GM12878 (cell line): ENCODE results near the gene CD86. TPM values are rescaled to one million over a fixed set of nuclear protein-coding genes. Genes with fewer than 3 reads are reported as not detected.

Experiments used
- ATF7 ChIP-seq: fragments of 450-650 bp; IDR thresholded peaks from 2 replicates; pipeline ENCODE4 v1.6.1; 2016; ENCODE audit warnings: low read depth, mild to moderate bottlenecking
- BHLHE40 ChIP-seq, 2 experiments: fragments of 450-650 bp in 1 of 2; IDR thresholded peaks; 2 replicates each; pipeline ENCODE4 v1.6.1; 2011 to 2017; ENCODE audit warnings: low read depth in 2 of 2, borderline replicate concordance in 1 of 2, improper control_type of control experiment in 1 of 2, low read length in 1 of 2, mild to moderate bottlenecking in 1 of 2
- CREM ChIP-seq: IDR thresholded peaks from 2 replicates; pipeline ENCODE4 v1.6.1; 2014; ENCODE audit warnings: antibody characterized with exemption, low read depth
- EED ChIP-seq: sonication (generic); IDR thresholded peaks from 2 replicates; pipeline ENCODE4 v1.6.1; 2016; ENCODE audit warnings: antibody characterized with exemption, low read depth
- EGR1 ChIP-seq, 2 experiments: IDR thresholded peaks; 1 replicate in 1 of 2; 2 replicates in 1 of 2; pipeline ENCODE4 v1.6.1; 2011 to 2012; ENCODE audit warnings: low read depth in 2 of 2, low read length in 2 of 2, borderline replicate concordance in 1 of 2, mild to moderate bottlenecking in 1 of 2, moderate library complexity in 1 of 2
- EZH2 ChIP-seq: IDR thresholded peaks from 2 replicates; pipeline ENCODE4 v1.6.1; 2012; ENCODE audit warnings: low read depth, mild to moderate bottlenecking, control low read depth, inconsistent platforms, low read length, borderline replicate concordance; ENCODE audit not compliant: control insufficient read depth
- IKZF2 ChIP-seq, 2 experiments: fragments of 450-650 bp; IDR thresholded peaks; 2 replicates each; pipeline ENCODE4 v1.6.1; 2017; ENCODE audit warnings: mild to moderate bottlenecking in 2 of 2, moderate library complexity in 2 of 2
- IRF3 ChIP-seq: fragments of 450-650 bp; IDR thresholded peaks from 2 replicates; pipeline ENCODE4 v1.6.1; 2014; ENCODE audit warnings: mild to moderate bottlenecking
- LARP7 ChIP-seq: fragments of 450-650 bp; IDR thresholded peaks from 2 replicates; pipeline ENCODE4 v1.6.1; 2017; ENCODE audit warnings: mild to moderate bottlenecking
- MEF2A ChIP-seq: IDR thresholded peaks from 2 replicates; pipeline ENCODE4 v1.6.1; 2011; ENCODE audit warnings: low read depth, mild to moderate bottlenecking, low read length, moderate library complexity; ENCODE audit not compliant: insufficient read depth
- MLLT1 ChIP-seq: fragments of 450-650 bp; IDR thresholded peaks from 2 replicates; pipeline ENCODE4 v1.6.1; 2016; ENCODE audit warnings: mild to moderate bottlenecking
- NR2F1 ChIP-seq: fragments of 450-650 bp; conservative IDR thresholded peaks from 2 replicates; pipeline ENCODE4 v1.6.1; 2017; ENCODE audit warnings: mild to moderate bottlenecking
- REST ChIP-seq: IDR thresholded peaks from 2 replicates; pipeline ENCODE4 v1.6.1; 2012; ENCODE audit warnings: mild to moderate bottlenecking, low read depth, low read length
- STAT3 ChIP-seq: IDR thresholded peaks from 2 replicates; pipeline ENCODE4 v1.6.1; 2011; ENCODE audit warnings: low read depth, low read length, improper control_type of control experiment
- TCF12 ChIP-seq: IDR thresholded peaks from 2 replicates; pipeline ENCODE4 v1.6.1; 2011; ENCODE audit warnings: low read depth, mild to moderate bottlenecking, low read length
- TCF3 ChIP-seq: IDR thresholded peaks from 2 replicates; pipeline ENCODE4 v1.6.1; 2012; ENCODE audit warnings: low read depth, mild to moderate bottlenecking, low read length, borderline replicate concordance; ENCODE audit not compliant: insufficient read depth
- ZBTB33 ChIP-seq: fragments of 450-650 bp; IDR thresholded peaks from 2 replicates; pipeline ENCODE4 v1.6.1; 2017; ENCODE audit warnings: mild to moderate bottlenecking
- ZNF217 ChIP-seq: fragments of 450-650 bp; IDR thresholded peaks from 2 replicates; pipeline ENCODE4 v1.6.1; 2017; ENCODE audit warnings: antibody characterized with exemption, mild to moderate bottlenecking
- polyA plus RNA-seq, 11 experiments: library from polyadenylated mRNA; depleted of rRNA in 4 of 11; unstranded in 6 of 11; stranded (reverse) in 5 of 11; fragments of >200 nt; fragmentation: Nextera tagmentation in 4 of 11; fragmentation: Illumina TruSeq in 1 of 11; extraction: Ambion mirVana in 4 of 11; extraction: Trizol in 1 of 11; gene quantifications; 1 replicate in 1 of 11; 2 replicates in 10 of 11; pipeline versions ENCODE4 v1.2.1 to v1.2.3, GENCODE V29; 2011 to 2016; ENCODE audit warnings: inconsistent platforms in 2 of 11, missing spikeins in 2 of 11, low read depth in 1 of 11
- total RNA-seq, 4 experiments: library from RNA; depleted of rRNA in 3 of 4; stranded (reverse); fragments of >200 nt in 3 of 4; fragmentation: Illumina TruSeq in 1 of 4; extraction: Trizol in 1 of 4; gene quantifications; 2 replicates each; pipeline versions ENCODE4 v1.2.1 to v1.2.3, GENCODE V29; 2013 to 2021

CD86 gene
- total and polyA plus RNA-seq, 10 of the 15 experiments (the other 5 are each of a cell fraction or from before 2014, with no cell fraction given) = 40.9 to 100 (median 55.5) TPM

GRCh38 chr3:122021811-122022401 is 33.3 kb upstream of the CD86 start, which contains the start of gene ILDR1 (continued):
- TF ChIP-seq ZBTB33 (peak; percentile 95), REST (no peak), BHLHE40 (IDR thresholded peaks at IDR 0.05; ENCODE audit: borderline replicate concordance in 1 of 2, low read depth in 2 of 2, low read length in 1 of 2) (peak in 1 of 2 experiments; percentile 80; a peak in 2 of 4 replicates), IRF3 (no peak), TCF12 (peak; percentile 65), TCF3 (peak; percentile 35; the same call in 1 of the 2 replicates), MLLT1 (peak; percentile 70), IKZF2 (IDR thresholded peaks at IDR 0.05) (peak; percentile 16 to 41; a peak in 1 of 4 replicates), MEF2A (0 out of 2 replicates have a peak, but pooled peaks have one; percentile 21), LARP7 (peak; percentile 65; the same call in 1 of the 2 replicates), EZH2 (no peak), STAT3 (no peak), CREM (no peak), EGR1 (IDR thresholded peaks at IDR 0.05; ENCODE audit: borderline replicate concordance in 1 of 2, low read depth in 2 of 2, low read length in 2 of 2) (peak in 1 of 2 experiments; percentile 95; a peak in 2 of 3 replicates), NR2F1 (no peak; the same call in 1 of the 2 replicates), EED (no peak; the same call in none of the 2 replicates), ATF7 (no peak), ZNF217 (peak; percentile 64)
